K562 (cell line): Measurements from ENCODE around the gene GTPBP2. TPM values are rescaled to one million over a fixed set of nuclear protein-coding genes. Genes with fewer than 3 reads are reported as not detected.
A peak's percentile ranks its signal among the peaks of the same experiment; 100 is the strongest.

ENCODE experiments used
- CBX3 ChIP-seq, 2 experiments: IDR thresholded peaks; 1 replicate in 1 of 2; 2 replicates in 1 of 2; pipeline ENCODE4 v1.6.1; 2012; ENCODE audit warnings: inconsistent platforms in 2 of 2, low read length in 2 of 2, borderline replicate concordance in 1 of 2, control low read depth in 1 of 2
- CTBP1 ChIP-seq: fragments of 450-650 bp; IDR thresholded peaks from 2 replicates; pipeline ENCODE4 v1.6.1; 2016; ENCODE audit warnings: borderline replicate concordance
- DMBX1 ChIP-seq: fragments of 250-450 bp; sonication (Bioruptor Pico); IDR thresholded peaks from 2 replicates; pipeline ENCODE4 v1.8.0; 2022; ENCODE audit warnings: inconsistent platforms, mild to moderate bottlenecking, moderate library complexity, borderline replicate concordance
- ELF2 ChIP-seq: fragments of 250-450 bp; sonication (Bioruptor Pico); IDR thresholded peaks from 2 replicates; pipeline ENCODE4 v1.5.0; 2021; ENCODE audit warnings: mild to moderate bottlenecking
- NR1H2 ChIP-seq: sonication (generic); formaldehyde crosslinking; IDR thresholded peaks from 2 replicates; pipeline ENCODE4 v1.4.0; 2020; ENCODE audit warnings: mild to moderate bottlenecking, missing genetic modification reagents
- PPARD ChIP-seq: fragments of 250-450 bp; sonication (Bioruptor Pico); IDR thresholded peaks from 2 replicates; pipeline ENCODE4 v1.8.0; 2022; ENCODE audit warnings: inconsistent platforms, mild to moderate bottlenecking, moderate library complexity
- RCOR1 ChIP-seq, 2 experiments: IDR thresholded peaks; 2 replicates each; pipeline ENCODE4 v1.6.1; 2012; ENCODE audit warnings: low read depth in 2 of 2, low read length in 2 of 2, borderline replicate concordance in 1 of 2, improper control_type of control experiment in 1 of 2
- RFX7 ChIP-seq: fragments of 250-450 bp; sonication (Bioruptor Pico); IDR thresholded peaks from 2 replicates; pipeline ENCODE4 v1.5.1; 2021; ENCODE audit warnings: mild to moderate bottlenecking
- RHOXF2B ChIP-seq: fragments of 250-450 bp; sonication (Bioruptor Pico); conservative IDR thresholded peaks from 2 replicates; pipeline ENCODE4 v1.5.1; 2021
- SAP30 ChIP-seq: fragments of 200-600 bp; sonication (generic); IDR thresholded peaks from 2 replicates; pipeline ENCODE4 v1.6.1; 2012; ENCODE audit warnings: borderline replicate concordance, low read depth, mild to moderate bottlenecking, moderate library complexity, low read length, control low read depth, inconsistent platforms; ENCODE audit not compliant: insufficient read depth, poor library complexity, severe bottlenecking
- STAT5A ChIP-seq: IDR thresholded peaks from 2 replicates; pipeline ENCODE4 v1.6.1; 2012; ENCODE audit warnings: low read length, inconsistent platforms, borderline replicate concordance
- THRAP3 ChIP-seq: fragments of 450-650 bp; IDR thresholded peaks from 2 replicates; pipeline ENCODE4 v1.6.1; 2016; ENCODE audit warnings: mild to moderate bottlenecking, inconsistent platforms, borderline replicate concordance
- ZBTB1 ChIP-seq: sonication (generic); formaldehyde crosslinking; IDR thresholded peaks from 2 replicates; pipeline ENCODE4 v1.8.1; 2023; ENCODE audit warnings: missing genetic modification reagents, low read depth, mild to moderate bottlenecking, borderline replicate concordance
- ZBTB2 ChIP-seq: fragments of 450-650 bp; IDR thresholded peaks from 2 replicates; pipeline ENCODE4 v1.6.1; 2016; ENCODE audit warnings: antibody characterized with exemption
- ZFP30 ChIP-seq: fragments of 250-450 bp; sonication (Bioruptor Pico); IDR thresholded peaks from 2 replicates; pipeline ENCODE4 v1.8.0; 2022; ENCODE audit warnings: moderate library complexity, mild to moderate bottlenecking, inconsistent platforms, borderline replicate concordance
- ZNF263 ChIP-seq: sonication (generic); formaldehyde crosslinking; IDR thresholded peaks from 2 replicates; pipeline ENCODE4 v1.8.0; 2022; ENCODE audit warnings: mild to moderate bottlenecking, missing genetic modification reagents, borderline replicate concordance
- ZNF3 ChIP-seq: fragments of 250-450 bp; sonication (Bioruptor Pico); IDR thresholded peaks from 2 replicates; pipeline ENCODE4 v1.5.0; 2021; ENCODE audit warnings: mild to moderate bottlenecking, moderate library complexity
- ZNF507 ChIP-seq: conservative IDR thresholded peaks from 2 replicates; pipeline ENCODE4 v1.6.1; 2017; ENCODE audit warnings: missing genetic modification characterization, missing compliant biosample characterization
- ZNF583 ChIP-seq: fragments of 250-450 bp; sonication (Bioruptor Pico); IDR thresholded peaks from 2 replicates; pipeline ENCODE4 v1.4.0; 2020
- polyA plus RNA-seq, 8 experiments: library from polyadenylated mRNA; depleted of rRNA in 4 of 8; stranded (reverse) in 5 of 8; unstranded in 3 of 8; fragments of >200 nt; fragmentation: Nextera tagmentation in 2 of 8; fragmentation: Illumina TruSeq in 1 of 8; extraction: Ambion mirVana in 2 of 8; extraction: Trizol in 1 of 8; gene quantifications; 2 replicates each; pipeline versions ENCODE4 v1.2.1 to v1.2.3, GENCODE V29; 2011 to 2014; ENCODE audit warnings: inconsistent platforms in 1 of 8, missing spikeins in 1 of 8
- total RNA-seq, 7 experiments: library from RNA; depleted of rRNA in 6 of 7; stranded (reverse); fragments of >200 nt in 6 of 7; fragmentation: Illumina TruSeq in 2 of 7; extraction: Trizol in 2 of 7; gene quantifications; 2 replicates each; pipeline versions ENCODE4 v1.2.1 to v1.2.3, GENCODE V29; 2011 to 2021; ENCODE audit warnings: low replicate concordance in 1 of 7
- TF ChIP-seq, protein P1 (sequence below): fragments of 450-650 bp; IDR thresholded peaks from one replicate; pipeline ENCODE4 v1.6.1; 2018; ENCODE audit warnings: mild to moderate bottlenecking, moderate library complexity; ENCODE audit not compliant: partially characterized antibody
- TF ChIP-seq, protein P2 (sequence below): sonication (generic); formaldehyde crosslinking; IDR thresholded peaks from 2 replicates; pipeline ENCODE4 v1.8.1; 2023; ENCODE audit warnings: mild to moderate bottlenecking, missing genetic modification reagents
- TF ChIP-seq, protein P3 (sequence below), 2 experiments: IDR thresholded peaks; 2 replicates each; pipeline ENCODE4 v1.6.1; 2011; ENCODE audit warnings: borderline replicate concordance in 1 of 2, control low read depth in 1 of 2, low read depth in 1 of 2, low read length in 1 of 2, mild to moderate bottlenecking in 1 of 2, mixed read lengths in 1 of 2, moderate library complexity in 1 of 2; ENCODE audit not compliant: insufficient read depth in 1 of 2, insufficient read length in 1 of 2, poor library complexity in 1 of 2, severe bottlenecking in 1 of 2; ENCODE audit errors: extremely low read depth in 1 of 2

The GTPBP2 gene
- total and polyA plus RNA-seq, 9 of the 15 experiments (the other 6 are each of a cell fraction or from before 2014, with no cell fraction given), result 48.4 to 196 (median 111) TPM

DNA sequence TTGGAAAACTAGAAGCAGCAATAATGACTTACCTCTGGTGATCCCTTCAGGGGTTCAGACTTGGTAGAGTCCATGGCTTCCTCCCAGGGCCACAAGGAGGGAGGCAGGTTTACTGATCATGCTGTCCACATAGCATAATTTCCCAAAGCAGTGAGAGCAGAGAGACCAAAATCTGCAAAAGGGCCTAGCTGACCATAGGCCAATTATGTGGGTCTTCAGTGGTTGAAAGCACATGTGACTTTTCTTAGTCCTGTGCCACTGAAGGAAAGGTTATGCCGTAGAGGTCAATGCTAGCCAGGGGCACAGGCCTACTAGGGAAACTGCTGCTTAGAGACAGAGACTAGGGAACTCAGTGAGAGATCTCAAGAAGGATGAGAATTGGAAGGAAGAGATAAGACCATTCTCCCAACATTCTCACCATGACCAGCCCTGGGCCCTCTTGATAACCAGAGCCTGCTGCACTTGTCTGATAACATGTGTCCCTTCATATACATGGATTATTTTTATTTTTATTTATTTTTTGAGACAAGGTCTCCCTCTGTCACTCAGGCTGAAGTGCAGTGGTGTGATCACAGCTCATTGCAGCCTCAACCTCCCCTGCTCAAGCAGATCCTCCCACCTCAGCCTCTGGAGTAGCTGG is 2.0 kb upstream of the GTPBP2 start (continued):
- TF ChIP-seq ZNF263 (CRISPR knock-in tag) (0 out of 2 replicates have a peak, but pooled peaks have one; percentile 24), NR1H2 (CRISPR knock-in tag) (no peak), SAP30 (no peak), ZNF507 (no peak), ZNF583 (CRISPR knock-in tag) (peak; percentile 91), ZNF3 (no peak), CBX3 (IDR thresholded peaks at IDR 0.05; ENCODE audit: borderline replicate concordance in 1 of 2, low read length in 2 of 2) (peak in 1 of 2 experiments; percentile 92; a peak in 2 of 3 replicates), ELF2 (CRISPR knock-in tag) (no peak), DMBX1 (CRISPR knock-in tag) (peak; percentile 95), RHOXF2B (peak; percentile 69; the same call in 1 of the 2 replicates), PPARD (CRISPR knock-in tag) (no peak), ZBTB2 (peak; percentile 85; the same call in 1 of the 2 replicates), RCOR1 (IDR thresholded peaks at IDR 0.05; ENCODE audit: borderline replicate concordance in 1 of 2, low read depth in 2 of 2, low read length in 2 of 2) (peak; percentile 78 to 97), RFX7 (no peak), ZBTB1 (CRISPR knock-in tag) (peak; percentile 77), THRAP3 (no peak), STAT5A (peak; percentile 98), ZFP30 (CRISPR knock-in tag) (no peak), CTBP1 (peak; percentile 92)
- TF ChIP-seq, protein P1, sequence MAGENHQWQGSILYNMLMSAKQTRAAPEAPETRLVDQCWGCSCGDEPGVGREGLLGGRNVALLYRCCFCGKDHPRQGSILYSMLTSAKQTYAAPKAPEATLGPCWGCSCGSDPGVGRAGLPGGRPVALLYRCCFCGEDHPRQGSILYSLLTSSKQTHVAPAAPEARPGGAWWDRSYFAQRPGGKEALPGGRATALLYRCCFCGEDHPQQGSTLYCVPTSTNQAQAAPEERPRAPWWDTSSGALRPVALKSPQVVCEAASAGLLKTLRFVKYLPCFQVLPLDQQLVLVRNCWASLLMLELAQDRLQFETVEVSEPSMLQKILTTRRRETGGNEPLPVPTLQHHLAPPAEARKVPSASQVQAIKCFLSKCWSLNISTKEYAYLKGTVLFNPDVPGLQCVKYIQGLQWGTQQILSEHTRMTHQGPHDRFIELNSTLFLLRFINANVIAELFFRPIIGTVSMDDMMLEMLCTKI, result no peak
- TF ChIP-seq, protein P2, sequence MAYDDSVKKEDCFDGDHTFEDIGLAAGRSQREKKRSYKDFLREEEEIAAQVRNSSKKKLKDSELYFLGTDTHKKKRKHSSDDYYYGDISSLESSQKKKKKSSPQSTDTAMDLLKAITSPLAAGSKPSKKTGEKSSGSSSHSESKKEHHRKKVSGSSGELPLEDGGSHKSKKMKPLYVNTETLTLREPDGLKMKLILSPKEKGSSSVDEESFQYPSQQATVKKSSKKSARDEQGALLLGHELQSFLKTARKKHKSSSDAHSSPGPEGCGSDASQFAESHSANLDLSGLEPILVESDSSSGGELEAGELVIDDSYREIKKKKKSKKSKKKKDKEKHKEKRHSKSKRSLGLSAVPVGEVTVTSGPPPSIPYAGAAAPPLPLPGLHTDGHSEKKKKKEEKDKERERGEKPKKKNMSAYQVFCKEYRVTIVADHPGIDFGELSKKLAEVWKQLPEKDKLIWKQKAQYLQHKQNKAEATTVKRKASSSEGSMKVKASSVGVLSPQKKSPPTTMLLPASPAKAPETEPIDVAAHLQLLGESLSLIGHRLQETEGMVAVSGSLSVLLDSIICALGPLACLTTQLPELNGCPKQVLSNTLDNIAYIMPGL (CRISPR knock-in tag), result no peak
- TF ChIP-seq, protein P3, sequence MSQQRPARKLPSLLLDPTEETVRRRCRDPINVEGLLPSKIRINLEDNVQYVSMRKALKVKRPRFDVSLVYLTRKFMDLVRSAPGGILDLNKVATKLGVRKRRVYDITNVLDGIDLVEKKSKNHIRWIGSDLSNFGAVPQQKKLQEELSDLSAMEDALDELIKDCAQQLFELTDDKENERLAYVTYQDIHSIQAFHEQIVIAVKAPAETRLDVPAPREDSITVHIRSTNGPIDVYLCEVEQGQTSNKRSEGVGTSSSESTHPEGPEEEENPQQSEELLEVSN (IDR thresholded peaks at IDR 0.05; ENCODE audit: borderline replicate concordance in 1 of 2, extremely low read depth in 1 of 2, insufficient read depth in 1 of 2, insufficient read length in 1 of 2, low read depth in 1 of 2, low read length in 1 of 2, poor library complexity in 1 of 2, severe bottlenecking in 1 of 2), result peak in 1 of 2 experiments; percentile 22
